ENCODE data around the gene CMPK2. TPM values are rescaled to one million over a fixed set of nuclear protein-coding genes. Genes with fewer than 3 reads are reported as not detected.

CMPK2 gene
- total and polyA plus RNA-seq, 2 donors, result 9.3 to 27.2 TPM

DNA sequence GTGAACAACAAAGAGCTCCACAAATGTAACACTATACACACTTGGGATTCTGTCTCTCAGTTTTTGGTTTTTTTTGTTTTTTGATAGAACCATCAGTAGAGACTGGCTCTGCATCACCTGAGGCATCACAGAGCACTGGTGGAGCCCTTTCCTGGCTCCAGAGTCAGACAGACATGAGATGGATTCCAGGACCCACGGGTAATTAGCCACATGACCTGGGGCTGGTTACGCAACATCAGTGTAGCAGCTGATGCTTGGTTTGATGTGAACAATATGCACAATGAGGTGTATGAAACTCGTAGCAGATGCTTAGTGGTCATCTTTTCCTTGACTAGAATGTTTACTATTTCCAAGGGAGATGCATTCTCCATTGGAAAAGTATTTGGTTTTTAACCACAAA is 40.7 kb downstream of the CMPK2 start:
- H3K4me3 ChIP-seq (ENCODE audit: low read length in 2 of 2), result no peak overlapping the region
- no peaks in the 10 kb centered on the region for H3K9me3 ChIP-seq (ENCODE audit: control insufficient read depth in 2 of 2, insufficient read depth in 1 of 2, low read length in 1 of 2)
- WGBS, result 81% methylated on average over 3 of the region's 3 CpGs
- DNase-seq (ENCODE audit: low read depth in 6 of 9, low spot score in 9 of 9), result no peak
- H3K4me1 ChIP-seq (ENCODE audit: control insufficient read depth in 2 of 2, insufficient read depth in 2 of 2, low read length in 2 of 2), result no peaks in the 10 kb centered on the region
- no peaks in the 10 kb centered on the region for H3K36me3 ChIP-seq (ENCODE audit: control insufficient read depth in 2 of 2, insufficient read depth in 2 of 2, low read length in 1 of 2)
- H3K27me3 ChIP-seq (ENCODE audit: control insufficient read depth in 2 of 2, insufficient read depth in 1 of 2, low read length in 1 of 2), result no peaks in the 10 kb centered on the region
- no peak overlapping the region for H3K27ac ChIP-seq (ENCODE audit: low read depth in 1 of 2, low read length in 1 of 2)

DNA sequence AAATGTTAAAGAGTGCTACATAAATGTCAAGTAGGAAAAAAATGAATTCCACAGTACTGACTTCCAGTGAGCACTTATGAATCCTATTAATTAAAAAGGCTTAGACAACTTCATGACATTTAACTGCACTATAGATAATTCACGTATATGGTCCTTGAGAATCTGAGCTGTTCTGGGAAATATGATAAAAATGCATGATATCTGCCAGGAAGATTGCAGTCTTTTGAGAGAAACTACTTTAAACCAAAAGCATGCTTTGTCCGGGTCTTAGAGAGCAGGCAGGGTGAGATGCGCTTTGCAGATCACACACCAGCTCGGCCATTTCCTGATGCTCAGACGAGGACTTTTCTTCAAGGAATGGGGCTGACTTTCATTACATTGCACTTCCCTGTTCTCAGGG is 42.6 kb downstream of the CMPK2 start:
- H3K4me3 ChIP-seq (ENCODE audit: low read length in 2 of 2), result no peak overlapping the region
- WGBS, result 90% methylated on average over 5 of the region's 5 CpGs
- no peaks in the 10 kb centered on the region for H3K27me3 ChIP-seq (ENCODE audit: control insufficient read depth in 2 of 2, insufficient read depth in 1 of 2, low read length in 1 of 2)
- DNase-seq (ENCODE audit: low read depth in 6 of 9, low spot score in 9 of 9), result no peak
- H3K36me3 ChIP-seq (ENCODE audit: control insufficient read depth in 2 of 2, insufficient read depth in 2 of 2, low read length in 1 of 2), result no peaks in the 10 kb centered on the region
- H3K27ac ChIP-seq (ENCODE audit: low read depth in 1 of 2, low read length in 1 of 2), result no peak overlapping the region
- H3K9me3 ChIP-seq (ENCODE audit: control insufficient read depth in 2 of 2, insufficient read depth in 1 of 2, low read length in 1 of 2), result no peaks in the 10 kb centered on the region
- H3K4me1 ChIP-seq (ENCODE audit: control insufficient read depth in 2 of 2, insufficient read depth in 2 of 2, low read length in 2 of 2), result no peaks in the 10 kb centered on the region

GRCh38 chr2:6822406-6822805 is 43.3 kb downstream of the CMPK2 start:
- 93% methylated on average over 3 of the region's 3 CpGs for WGBS

GRCh38 chr2:6820903-6821584 is 44.7 kb downstream of the CMPK2 start:
- Histone ChIP-seq H3K4me1 (ENCODE audit: control insufficient read depth in 2 of 2, insufficient read depth in 2 of 2, low read length in 2 of 2) (no peaks in the 10 kb centered on the region), H3K27me3 (ENCODE audit: control insufficient read depth in 2 of 2, insufficient read depth in 1 of 2, low read length in 1 of 2) (no peaks in the 10 kb centered on the region), H3K4me3 (ENCODE audit: low read length in 2 of 2) (no peak overlapping the region), H3K9me3 (ENCODE audit: control insufficient read depth in 2 of 2, insufficient read depth in 1 of 2, low read length in 1 of 2) (no peaks in the 10 kb centered on the region), H3K27ac (ENCODE audit: low read depth in 1 of 2, low read length in 1 of 2) (no peak overlapping the region), H3K36me3 (ENCODE audit: control insufficient read depth in 2 of 2, insufficient read depth in 2 of 2, low read length in 1 of 2) (no peaks in the 10 kb centered on the region)
- no peak for DNase-seq (ENCODE audit: low read depth in 6 of 9, low spot score in 9 of 9)
- 97% methylated on average over 21 of the region's 21 CpGs for WGBS

More at GRCh38 chr2:6822406-6822805, 43.3 kb downstream of the CMPK2 start:
- Histone ChIP-seq H3K4me1 (ENCODE audit: control insufficient read depth in 2 of 2, insufficient read depth in 2 of 2, low read length in 2 of 2) (no peaks in the 10 kb centered on the region), H3K4me3 (ENCODE audit: low read length in 2 of 2) (no peak overlapping the region), H3K27me3 (ENCODE audit: control insufficient read depth in 2 of 2, insufficient read depth in 1 of 2, low read length in 1 of 2) (no peaks in the 10 kb centered on the region), H3K9me3 (ENCODE audit: control insufficient read depth in 2 of 2, insufficient read depth in 1 of 2, low read length in 1 of 2) (no peaks in the 10 kb centered on the region), H3K36me3 (ENCODE audit: control insufficient read depth in 2 of 2, insufficient read depth in 2 of 2, low read length in 1 of 2) (no peaks in the 10 kb centered on the region), H3K27ac (ENCODE audit: low read depth in 1 of 2, low read length in 1 of 2) (no peak overlapping the region)
- no peak for DNase-seq (ENCODE audit: low read depth in 6 of 9, low spot score in 9 of 9)

DNA sequence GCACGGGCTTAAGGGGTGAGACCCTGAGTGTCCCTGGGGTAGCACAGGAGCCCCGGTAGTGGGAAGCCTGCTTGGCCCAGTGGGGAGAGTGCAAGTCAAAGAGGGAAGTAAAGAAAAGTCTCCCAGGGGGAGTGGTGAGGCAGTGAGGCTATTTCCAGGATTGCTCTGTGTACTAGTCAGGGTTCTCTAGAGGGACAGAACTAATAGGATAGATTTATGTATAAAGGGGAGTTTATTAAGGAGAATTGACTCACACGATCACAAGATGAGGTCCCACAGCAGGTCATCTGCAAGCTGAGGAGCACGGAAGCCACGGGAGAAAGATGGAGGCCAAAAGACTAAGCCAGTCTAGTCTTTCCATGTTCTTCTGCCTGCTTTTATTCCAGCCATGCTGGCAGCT is 45.5 kb downstream of the CMPK2 start:
- 91% methylated on average over 5 of the region's 5 CpGs for WGBS
- H3K27me3 ChIP-seq (ENCODE audit: control insufficient read depth in 2 of 2, insufficient read depth in 1 of 2, low read length in 1 of 2), result no peaks in the 10 kb centered on the region
- H3K4me1 ChIP-seq (ENCODE audit: control insufficient read depth in 2 of 2, insufficient read depth in 2 of 2, low read length in 2 of 2), result no peaks in the 10 kb centered on the region
- DNase-seq (ENCODE audit: low read depth in 6 of 9, low spot score in 9 of 9), result no peak
- no peaks in the 10 kb centered on the region for H3K9me3 ChIP-seq (ENCODE audit: control insufficient read depth in 2 of 2, insufficient read depth in 1 of 2, low read length in 1 of 2)
- no peak overlapping the region for H3K4me3 ChIP-seq (ENCODE audit: low read length in 2 of 2)
- H3K36me3 ChIP-seq (ENCODE audit: control insufficient read depth in 2 of 2, insufficient read depth in 2 of 2, low read length in 1 of 2), result no peaks in the 10 kb centered on the region
- no peak overlapping the region for H3K27ac ChIP-seq (ENCODE audit: low read depth in 1 of 2, low read length in 1 of 2)

DNA sequence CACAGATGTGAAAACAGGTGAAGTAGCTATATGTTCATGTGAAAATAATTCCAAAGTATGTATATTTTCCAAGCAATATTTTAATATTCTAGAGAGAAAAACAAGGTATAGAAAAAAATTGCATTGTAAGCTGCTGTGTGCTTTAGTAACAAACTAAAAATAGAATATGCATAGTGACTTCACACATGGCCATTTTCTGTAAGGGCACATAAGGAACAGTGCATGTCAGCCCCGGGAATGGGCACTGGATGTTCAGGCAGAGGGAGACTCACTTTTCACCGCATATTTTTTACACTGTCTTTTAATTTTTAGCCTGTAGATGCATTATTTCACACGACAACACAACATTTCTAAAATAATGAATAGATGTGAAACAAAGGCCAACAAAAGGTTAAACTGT is 46.0 kb downstream of the CMPK2 start:
- no peaks in the 10 kb centered on the region for H3K4me1 ChIP-seq (ENCODE audit: control insufficient read depth in 2 of 2, insufficient read depth in 2 of 2, low read length in 2 of 2)
- WGBS, result 97% methylated on average over 3 of the region's 3 CpGs
- DNase-seq (ENCODE audit: low read depth in 6 of 9, low spot score in 9 of 9), result no peak
- no peaks in the 10 kb centered on the region for H3K9me3 ChIP-seq (ENCODE audit: control insufficient read depth in 2 of 2, insufficient read depth in 1 of 2, low read length in 1 of 2)
- H3K27ac ChIP-seq (ENCODE audit: low read depth in 1 of 2, low read length in 1 of 2), result no peak overlapping the region
- H3K27me3 ChIP-seq (ENCODE audit: control insufficient read depth in 2 of 2, insufficient read depth in 1 of 2, low read length in 1 of 2), result no peaks in the 10 kb centered on the region
- no peaks in the 10 kb centered on the region for H3K36me3 ChIP-seq (ENCODE audit: control insufficient read depth in 2 of 2, insufficient read depth in 2 of 2, low read length in 1 of 2)
- no peak overlapping the region for H3K4me3 ChIP-seq (ENCODE audit: low read length in 2 of 2)

- no peaks in the 10 kb centered on the region for H3K4me1 ChIP-seq (ENCODE audit: control insufficient read depth in 2 of 2, insufficient read depth in 2 of 2, low read length in 2 of 2)
- H3K9me3 ChIP-seq (ENCODE audit: control insufficient read depth in 2 of 2, insufficient read depth in 1 of 2, low read length in 1 of 2), result no peaks in the 10 kb centered on the region
- no peak overlapping the region for H3K27ac ChIP-seq (ENCODE audit: low read depth in 1 of 2, low read length in 1 of 2)
- DNase-seq (ENCODE audit: low read depth in 6 of 9, low spot score in 9 of 9), result no peak
- H3K4me3 ChIP-seq (ENCODE audit: low read length in 2 of 2), result no peak overlapping the region
- H3K36me3 ChIP-seq (ENCODE audit: control insufficient read depth in 2 of 2, insufficient read depth in 2 of 2, low read length in 1 of 2), result no peaks in the 10 kb centered on the region
- WGBS, result 97% methylated on average over 5 of the region's 5 CpGs
- peaks cover 0 to under 1% of the 10 kb centered on the region in 2 donors for H3K27me3 ChIP-seq (ENCODE audit: control insufficient read depth in 2 of 2, insufficient read depth in 1 of 2, low read length in 1 of 2)
These were observed 47.7 kb downstream of the CMPK2 start for GRCh38 chr2:6818012-6818411.

DNA sequence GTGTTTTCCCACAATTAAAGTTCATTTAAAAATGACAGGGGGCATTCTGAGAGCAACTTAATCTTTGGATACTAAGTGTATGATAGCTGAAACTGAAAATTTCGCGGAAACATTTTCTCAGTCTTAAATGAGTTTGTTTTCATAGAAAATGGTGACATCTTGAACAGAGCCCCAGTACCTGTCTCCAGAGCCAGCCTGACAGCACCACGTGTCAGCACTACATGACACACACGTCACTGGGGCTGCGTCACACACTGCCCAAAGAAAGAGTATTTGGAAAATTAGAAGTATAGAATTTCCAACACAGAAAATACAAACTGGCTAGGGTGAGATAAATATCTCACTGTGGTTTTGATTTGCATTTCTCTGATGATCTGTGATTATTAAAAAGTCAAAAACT is 50.8 kb downstream of the CMPK2 start:
- H3K27ac ChIP-seq (ENCODE audit: low read depth in 1 of 2, low read length in 1 of 2), result no peak overlapping the region
- H3K9me3 ChIP-seq (ENCODE audit: control insufficient read depth in 2 of 2, insufficient read depth in 1 of 2, low read length in 1 of 2), result no peaks in the 10 kb centered on the region
- H3K36me3 ChIP-seq (ENCODE audit: control insufficient read depth in 2 of 2, insufficient read depth in 2 of 2, low read length in 1 of 2), result no peaks in the 10 kb centered on the region
- DNase-seq (ENCODE audit: low read depth in 6 of 9, low spot score in 9 of 9), result no peak
- H3K27me3 ChIP-seq (ENCODE audit: control insufficient read depth in 2 of 2, insufficient read depth in 1 of 2, low read length in 1 of 2), result peaks cover 0 to 2% of the 10 kb centered on the region in 2 donors
- H3K4me3 ChIP-seq (ENCODE audit: low read length in 2 of 2), result no peak overlapping the region
- H3K4me1 ChIP-seq (ENCODE audit: control insufficient read depth in 2 of 2, insufficient read depth in 2 of 2, low read length in 2 of 2), result no peaks in the 10 kb centered on the region
- WGBS, result 93% methylated on average over 5 of the region's 5 CpGs

DNA sequence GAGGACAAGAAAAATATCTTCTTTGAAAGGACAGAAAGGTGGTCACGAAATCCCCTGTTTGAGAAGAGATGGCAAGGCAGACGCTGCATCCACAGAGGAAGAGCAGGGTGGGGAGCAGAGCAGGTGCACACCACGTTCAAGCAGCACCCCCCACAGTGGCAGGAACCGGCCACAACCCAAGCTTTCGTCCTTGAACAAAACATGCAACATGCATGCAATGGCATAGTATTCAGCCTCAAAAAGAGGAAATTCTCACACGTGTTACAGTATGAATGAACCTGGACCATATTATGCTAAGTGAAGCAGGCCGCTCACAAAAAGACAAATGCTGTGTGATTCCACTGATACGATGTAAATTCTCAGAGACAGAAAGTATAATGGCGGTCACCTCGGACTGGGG is 51.4 kb downstream of the CMPK2 start:
- no peak overlapping the region for H3K27ac ChIP-seq (ENCODE audit: low read depth in 1 of 2, low read length in 1 of 2)
- DNase-seq (ENCODE audit: low read depth in 6 of 9, low spot score in 9 of 9), result no peak
- no peaks in the 10 kb centered on the region for H3K4me1 ChIP-seq (ENCODE audit: control insufficient read depth in 2 of 2, insufficient read depth in 2 of 2, low read length in 2 of 2)
- H3K36me3 ChIP-seq (ENCODE audit: control insufficient read depth in 2 of 2, insufficient read depth in 2 of 2, low read length in 1 of 2), result no peaks in the 10 kb centered on the region
- H3K9me3 ChIP-seq (ENCODE audit: control insufficient read depth in 2 of 2, insufficient read depth in 1 of 2, low read length in 1 of 2), result no peaks in the 10 kb centered on the region
- no peak overlapping the region for H3K4me3 ChIP-seq (ENCODE audit: low read length in 2 of 2)
- peaks cover 0 to 2% of the 10 kb centered on the region in 2 donors for H3K27me3 ChIP-seq (ENCODE audit: control insufficient read depth in 2 of 2, insufficient read depth in 1 of 2, low read length in 1 of 2)
- 82% methylated on average over 10 of the region's 10 CpGs for WGBS
